Right lobe of liver (tissue), 6 donors: ENCODE data around the gene SCAF8. TPM values are rescaled to one million over a fixed set of nuclear protein-coding genes. Genes with fewer than 3 reads are reported as not detected.
A peak's percentile ranks its signal among the peaks of the same experiment; 100 is the strongest.

ENCODE experiments used
- ATAC-seq, 4 donors: fragments of 200-7000 bp; cut with Tn5 transposase; one replicate each; pipeline ENCODE4 v1.9.1; 2020; ENCODE audit warnings: mild to moderate bottlenecking in 4 of 4, moderate library complexity in 4 of 4
- DNase-seq, 3 donors: peaks; one replicate each; pipeline ENCODE4 v3.0.0-alpha.2; 2020
- H3K27ac ChIP-seq, 3 donors: fragments of 200-600 bp; one replicate each; pipeline ENCODE4 v1.8.0; 2022
- H3K27me3 ChIP-seq, 2 donors: fragments of 200-600 bp; one replicate each; pipeline ENCODE4 v1.8.0; 2022
- H3K36me3 ChIP-seq, 4 donors: fragments of 200-600 bp; sonication (generic) in 1 of 4; one replicate each; pipeline versions ENCODE4 v1.5.1 to v1.8.0; 2017 to 2022; ENCODE audit warnings: control low read depth in 1 of 4
- H3K4me1 ChIP-seq, 4 donors: fragments of 200-600 bp; sonication (generic) in 1 of 4; one replicate each; pipeline versions ENCODE4 v1.5.1 to v1.8.0; 2017 to 2022; ENCODE audit warnings: control low read depth in 1 of 4
- H3K4me3 ChIP-seq, 3 donors: fragments of 200-600 bp; one replicate each; pipeline ENCODE4 v1.8.0; 2022
- H3K9me3 ChIP-seq, 4 donors: fragments of 200-600 bp; sonication (generic) in 1 of 4; one replicate each; pipeline versions ENCODE4 v1.5.1 to v1.8.0; 2017 to 2022; ENCODE audit warnings: control low read depth in 1 of 4
- POLR2A ChIP-seq: fragments of 450-650 bp; IDR thresholded peaks from one replicate; pipeline ENCODE4 v1.6.1; 2017; ENCODE audit warnings: antibody characterized with exemption, mild to moderate bottlenecking
- WGBS: methylation state at CpG from one replicate; pipeline ENCODE4 v1.1.6; 2018; ENCODE audit warnings: low coverage, low lambda C conversion rate; ENCODE audit not compliant: insufficient coverage; ENCODE audit errors: missing lambda C conversion rate; 5-methylcytosine and 5-hydroxymethylcytosine counted together
- intact Hi-C, 2 donors: fragments of 100-400 bp; cut with DNase I; formaldehyde crosslinking; loops; one replicate each; pipeline versions ENCODE4 v1.11.2 to v1.14.1; 2022
- total RNA-seq, 6 experiments: library from RNA; depleted of rRNA in 2 of 6; stranded (reverse); fragments of >200 nt in 2 of 6; fragmentation: NEBNext Ultra II Directional in 3 of 6; extraction: Animal tissue kit (Norgen Biotek cat#: 25700) in 3 of 6; gene quantifications; one replicate each; pipeline versions ENCODE4 v1.1.0 to v1.2.4, GENCODE V29; 2016 to 2023
- TF ChIP-seq, protein P1 (sequence below), 4 donors: fragments of 200-600 bp in 3 of 4; fragments of 450-650 bp in 1 of 4; IDR thresholded peaks; one replicate each; pipeline versions ENCODE4 v1.5.1 to v1.8.0; 2016 to 2022; ENCODE audit warnings: antibody characterized with exemption in 4 of 4, mild to moderate bottlenecking in 2 of 4
- donor health status: DM: no; HTN: yes; CAD: no.
- donor health status: DM: no; HTN: no; CAD: no.
- donor health status: DM: no; HTN: no; CAD: no.
- donor health status: DM: no; HTN: yes; CAD: no.
- donor health status: DM: no; HTN: yes; CAD: no.

SCAF8 gene
- total RNA-seq, 6 experiments from 2014 or later, result 12.7 to 17.2 (median 14.3) TPM

DNA sequence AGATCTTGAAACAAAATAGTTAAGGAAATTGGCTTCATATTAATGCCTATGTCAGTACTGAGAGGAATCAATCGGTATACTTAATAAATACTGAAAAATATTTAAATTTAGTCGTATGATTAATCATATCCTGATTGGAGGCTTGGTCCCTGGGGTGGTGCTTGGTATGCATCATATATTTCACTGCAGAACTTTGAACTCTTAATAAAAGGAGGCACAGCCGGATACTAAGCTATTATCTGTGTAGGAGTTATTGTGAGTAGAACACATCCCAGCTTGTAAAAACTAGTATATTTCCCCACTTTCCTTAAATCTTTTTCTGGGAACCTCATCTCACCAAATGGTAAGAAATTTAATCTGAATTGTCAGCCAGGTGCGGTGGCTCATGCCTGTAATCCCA is 42.4 kb upstream of the SCAF8 start:
- Histone ChIP-seq H3K27ac (no peak overlapping the region), H3K4me1 (no peaks in the 10 kb centered on the region), H3K4me3 (no peak overlapping the region), H3K9me3 (no peaks in the 10 kb centered on the region), H3K36me3 (no peaks in the 10 kb centered on the region), H3K27me3 (no peaks in the 10 kb centered on the region)
- TF ChIP-seq, protein P1, sequence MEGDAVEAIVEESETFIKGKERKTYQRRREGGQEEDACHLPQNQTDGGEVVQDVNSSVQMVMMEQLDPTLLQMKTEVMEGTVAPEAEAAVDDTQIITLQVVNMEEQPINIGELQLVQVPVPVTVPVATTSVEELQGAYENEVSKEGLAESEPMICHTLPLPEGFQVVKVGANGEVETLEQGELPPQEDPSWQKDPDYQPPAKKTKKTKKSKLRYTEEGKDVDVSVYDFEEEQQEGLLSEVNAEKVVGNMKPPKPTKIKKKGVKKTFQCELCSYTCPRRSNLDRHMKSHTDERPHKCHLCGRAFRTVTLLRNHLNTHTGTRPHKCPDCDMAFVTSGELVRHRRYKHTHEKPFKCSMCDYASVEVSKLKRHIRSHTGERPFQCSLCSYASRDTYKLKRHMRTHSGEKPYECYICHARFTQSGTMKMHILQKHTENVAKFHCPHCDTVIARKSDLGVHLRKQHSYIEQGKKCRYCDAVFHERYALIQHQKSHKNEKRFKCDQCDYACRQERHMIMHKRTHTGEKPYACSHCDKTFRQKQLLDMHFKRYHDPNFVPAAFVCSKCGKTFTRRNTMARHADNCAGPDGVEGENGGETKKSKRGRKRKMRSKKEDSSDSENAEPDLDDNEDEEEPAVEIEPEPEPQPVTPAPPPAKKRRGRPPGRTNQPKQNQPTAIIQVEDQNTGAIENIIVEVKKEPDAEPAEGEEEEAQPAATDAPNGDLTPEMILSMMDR (IDR thresholded peaks at IDR 0.05), result no peak
- TF ChIP-seq POLR2A, result no peak
- ATAC-seq, result no peak
- intact Hi-C loops, result no loop called here
- 75% methylated on average over 4 of the region's 4 CpGs for WGBS
- no peak for DNase-seq

GRCh38 chr6:154696661-154697060 is 36.6 kb upstream of the SCAF8 start:
- intact Hi-C loops, result no loop called here
- no peak overlapping the region for H3K27ac ChIP-seq
- 100% methylated on average over 1 of the region's 1 CpG for WGBS
- no peak for DNase-seq
- no peak overlapping the region for H3K4me3 ChIP-seq
- H3K27me3 ChIP-seq, result no peaks in the 10 kb centered on the region
- ATAC-seq, result no peak
- H3K36me3 ChIP-seq, result no peaks in the 10 kb centered on the region
- no peaks in the 10 kb centered on the region for H3K9me3 ChIP-seq
- no peaks in the 10 kb centered on the region for H3K4me1 ChIP-seq
- no peak for TF ChIP-seq POLR2A
- TF ChIP-seq, protein P1 (IDR thresholded peaks at IDR 0.05), result no peak

- Histone ChIP-seq H3K36me3 (no peaks in the 10 kb centered on the region), H3K4me3 (no peak overlapping the region), H3K27me3 (no peaks in the 10 kb centered on the region), H3K27ac (no peak overlapping the region), H3K9me3 (no peaks in the 10 kb centered on the region), H3K4me1 (no peaks in the 10 kb centered on the region)
- WGBS, result 51% methylated on average over 4 of the region's 4 CpGs
- ATAC-seq (no peak), DNase-seq (no peak)
- no peak for TF ChIP-seq POLR2A
- intact Hi-C loops, result no loop called here
These were observed 30.1 kb upstream of the SCAF8 start for GRCh38 chr6:154703124-154703523.

DNA sequence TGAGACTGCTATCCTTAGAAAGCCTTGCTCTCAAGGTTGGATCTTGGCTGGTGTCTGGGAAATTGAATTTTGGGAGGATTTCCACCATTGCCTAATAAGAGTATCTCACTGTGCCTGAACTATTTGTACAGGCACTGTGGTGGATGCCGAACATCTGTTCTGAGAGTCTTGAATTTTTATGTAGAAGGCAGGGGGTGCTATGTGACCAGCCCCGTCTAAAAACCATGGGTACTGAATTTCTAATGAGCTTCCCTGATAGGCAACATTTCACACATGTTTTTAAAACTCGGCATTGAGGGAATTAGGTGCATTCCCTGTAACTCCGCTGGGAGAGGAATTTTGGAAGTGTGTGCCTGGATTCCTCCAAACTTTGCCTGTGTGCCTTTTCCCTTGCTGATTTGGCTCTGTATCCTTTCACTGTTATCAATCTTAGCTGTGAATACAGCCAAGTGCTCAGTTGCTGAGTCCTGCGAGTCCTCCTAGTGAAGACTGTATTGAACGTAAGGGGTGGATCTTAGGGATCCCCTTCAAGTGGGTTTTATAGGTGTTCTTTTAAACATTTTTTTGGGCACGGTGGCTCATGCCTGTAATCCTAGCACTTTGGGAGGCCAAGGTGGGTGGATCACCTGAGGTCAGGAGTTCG is 27.6 kb upstream of the SCAF8 start:
- 46% methylated on average over 7 of the region's 8 CpGs for WGBS
- H3K9me3 ChIP-seq, result no peaks in the 10 kb centered on the region
- no peak for DNase-seq
- H3K4me1 ChIP-seq, result no peaks in the 10 kb centered on the region
- H3K4me3 ChIP-seq, result no peak overlapping the region
- H3K36me3 ChIP-seq, result no peaks in the 10 kb centered on the region
- intact Hi-C loops, result no loop called here
- H3K27me3 ChIP-seq, result no peaks in the 10 kb centered on the region
- ATAC-seq, result peak; percentile 49 to 51 (median 49)
- H3K27ac ChIP-seq, result no peak overlapping the region
- TF ChIP-seq, protein P1 (IDR thresholded peaks at IDR 0.05), result peak in 2 of 4 donors; percentile 12 to 20
- no peak for TF ChIP-seq POLR2A

- 80% methylated on average over 2 of the region's 2 CpGs for WGBS
- DNase-seq, result no peak
- Histone ChIP-seq H3K4me3 (no peak overlapping the region), H3K9me3 (no peaks in the 10 kb centered on the region), H3K27ac (no peak overlapping the region), H3K27me3 (no peaks in the 10 kb centered on the region), H3K36me3 (no peaks in the 10 kb centered on the region), H3K4me1 (no peaks in the 10 kb centered on the region)
- intact Hi-C loops, result no loop called here
- ATAC-seq, result no peak
- TF ChIP-seq, protein P1 (IDR thresholded peaks at IDR 0.05), result no peak
- no peak for TF ChIP-seq POLR2A
These were observed 26.8 kb upstream of the SCAF8 start for GRCh38 chr6:154706389-154706788.
